HFFc6 (cell line): ENCODE data around the gene MAPK12. TPM values are rescaled to one million over a fixed set of nuclear protein-coding genes. Genes with fewer than 3 reads are reported as not detected.

Experiments
- DNase-seq: peaks from one replicate; pipeline ENCODE4 v3.0.0-alpha.2; 2018
- H3K27ac Mint-ChIP-seq: 2 replicates; pipeline ENCODE4 v1.8.0; 2020; ENCODE audit warnings: mild to moderate bottlenecking, mixed read lengths
- H3K27me3 Mint-ChIP-seq: 2 replicates; pipeline ENCODE4 v1.8.0; 2021; ENCODE audit warnings: mild to moderate bottlenecking, moderate library complexity, mixed read lengths; ENCODE audit not compliant: insufficient read depth
- H3K36me3 Mint-ChIP-seq: 2 replicates; pipeline ENCODE4 v1.8.0; 2021; ENCODE audit warnings: low read depth, mixed read lengths
- H3K4me1 Mint-ChIP-seq: 2 replicates; pipeline ENCODE4 v1.8.0; 2020; ENCODE audit warnings: low read depth, mixed read lengths
- H3K4me3 Mint-ChIP-seq: 2 replicates; pipeline ENCODE4 v1.8.0; 2020; ENCODE audit warnings: mild to moderate bottlenecking, moderate library complexity, mixed read lengths
- H3K9me3 Mint-ChIP-seq: 2 replicates; pipeline ENCODE4 v1.8.0; 2020; ENCODE audit warnings: mild to moderate bottlenecking, mixed read lengths
- total RNA-seq, 6 experiments: library from RNA; stranded (reverse); fragmentation: NEBNext Ultra II Directional; extraction: Animal tissue kit (Norgen Biotek cat#: 25700); gene quantifications; 2 replicates in 1 of 6; 3 replicates in 5 of 6; pipeline ENCODE4 v1.2.3, GENCODE V29; 2021
- TF ChIP-seq, protein P1 (sequence below): fragments of 200-600 bp; sonication (generic); IDR thresholded peaks from 2 replicates; pipeline ENCODE4 v1.5.0; 2021; ENCODE audit warnings: antibody characterized with exemption, mild to moderate bottlenecking

MAPK12 gene
- total RNA-seq, 6 experiments from 2014 or later: 31.4 to 39.5 (median 34.1) TPM

- TF ChIP-seq, protein P1, sequence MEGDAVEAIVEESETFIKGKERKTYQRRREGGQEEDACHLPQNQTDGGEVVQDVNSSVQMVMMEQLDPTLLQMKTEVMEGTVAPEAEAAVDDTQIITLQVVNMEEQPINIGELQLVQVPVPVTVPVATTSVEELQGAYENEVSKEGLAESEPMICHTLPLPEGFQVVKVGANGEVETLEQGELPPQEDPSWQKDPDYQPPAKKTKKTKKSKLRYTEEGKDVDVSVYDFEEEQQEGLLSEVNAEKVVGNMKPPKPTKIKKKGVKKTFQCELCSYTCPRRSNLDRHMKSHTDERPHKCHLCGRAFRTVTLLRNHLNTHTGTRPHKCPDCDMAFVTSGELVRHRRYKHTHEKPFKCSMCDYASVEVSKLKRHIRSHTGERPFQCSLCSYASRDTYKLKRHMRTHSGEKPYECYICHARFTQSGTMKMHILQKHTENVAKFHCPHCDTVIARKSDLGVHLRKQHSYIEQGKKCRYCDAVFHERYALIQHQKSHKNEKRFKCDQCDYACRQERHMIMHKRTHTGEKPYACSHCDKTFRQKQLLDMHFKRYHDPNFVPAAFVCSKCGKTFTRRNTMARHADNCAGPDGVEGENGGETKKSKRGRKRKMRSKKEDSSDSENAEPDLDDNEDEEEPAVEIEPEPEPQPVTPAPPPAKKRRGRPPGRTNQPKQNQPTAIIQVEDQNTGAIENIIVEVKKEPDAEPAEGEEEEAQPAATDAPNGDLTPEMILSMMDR: no peak
- peaks cover 14% of the 10 kb centered on the region for H3K27me3 Mint-ChIP-seq
- H3K4me3 Mint-ChIP-seq: no peak overlapping the region
- peaks cover 5% of the 10 kb centered on the region; the same call in 1 of the 2 replicates for H3K4me1 Mint-ChIP-seq
- H3K27ac Mint-ChIP-seq: no peak overlapping the region
- peaks cover 10% of the 10 kb centered on the region; the same call in 1 of the 2 replicates for H3K36me3 Mint-ChIP-seq
- DNase-seq: no peak
- H3K9me3 Mint-ChIP-seq: no peaks in the 10 kb centered on the region
These were observed 20.5 kb upstream of the MAPK12 start for GRCh38 chr22:50281957-50282356.

DNA sequence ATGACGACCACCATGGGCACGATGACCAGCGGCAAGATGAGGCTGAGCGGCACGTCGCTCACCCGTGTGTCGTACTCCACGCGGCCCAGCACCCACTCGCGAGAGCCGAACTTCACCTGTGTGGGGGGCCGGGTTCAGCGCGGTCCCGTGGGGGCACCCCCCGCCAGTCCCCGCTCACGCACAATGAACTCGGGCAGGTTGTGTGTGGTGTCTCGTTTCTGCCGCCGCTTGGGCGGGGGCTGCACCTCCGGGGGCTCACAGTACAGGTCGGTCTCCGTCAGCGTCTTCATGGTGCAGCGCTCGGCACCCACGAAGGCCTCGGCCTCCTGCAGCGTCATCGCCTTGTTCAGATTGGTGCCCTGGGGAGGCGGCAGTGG, 19.9 kb upstream of the MAPK12 start:
- Mint-ChIP-seq H3K9me3 (no peaks in the 10 kb centered on the region), H3K4me1 (peaks cover 5% of the 10 kb centered on the region; the same call in 1 of the 2 replicates), H3K27ac (no peak overlapping the region), H3K36me3 (peaks cover 15% of the 10 kb centered on the region; the same call in 1 of the 2 replicates), H3K27me3 (peaks cover 16% of the 10 kb centered on the region), H3K4me3 (no peak overlapping the region)
- DNase-seq: no peak
- TF ChIP-seq, protein P1: no peak

- Mint-ChIP-seq H3K4me3 (no peak overlapping the region), H3K36me3 (peaks cover 15% of the 10 kb centered on the region; the same call in 1 of the 2 replicates)
These were observed 19.4 kb upstream of the MAPK12 start for GRCh38 chr22:50280708-50281383.

GRCh38 chr22:50280022-50280707, 18.7 kb upstream of the MAPK12 start:
- peaks cover 5% of the 10 kb centered on the region; the same call in 1 of the 2 replicates for H3K4me1 Mint-ChIP-seq

More at GRCh38 chr22:50280708-50281383, 19.4 kb upstream of the MAPK12 start:
- H3K9me3 Mint-ChIP-seq: no peaks in the 10 kb centered on the region
- peaks cover 5% of the 10 kb centered on the region; the same call in 1 of the 2 replicates for H3K4me1 Mint-ChIP-seq
- TF ChIP-seq, protein P1: no peak
- DNase-seq: no peak
- no peak overlapping the region; the same call in 1 of the 2 replicates for H3K27ac Mint-ChIP-seq
- peaks cover 15% of the 10 kb centered on the region for H3K27me3 Mint-ChIP-seq

DNA sequence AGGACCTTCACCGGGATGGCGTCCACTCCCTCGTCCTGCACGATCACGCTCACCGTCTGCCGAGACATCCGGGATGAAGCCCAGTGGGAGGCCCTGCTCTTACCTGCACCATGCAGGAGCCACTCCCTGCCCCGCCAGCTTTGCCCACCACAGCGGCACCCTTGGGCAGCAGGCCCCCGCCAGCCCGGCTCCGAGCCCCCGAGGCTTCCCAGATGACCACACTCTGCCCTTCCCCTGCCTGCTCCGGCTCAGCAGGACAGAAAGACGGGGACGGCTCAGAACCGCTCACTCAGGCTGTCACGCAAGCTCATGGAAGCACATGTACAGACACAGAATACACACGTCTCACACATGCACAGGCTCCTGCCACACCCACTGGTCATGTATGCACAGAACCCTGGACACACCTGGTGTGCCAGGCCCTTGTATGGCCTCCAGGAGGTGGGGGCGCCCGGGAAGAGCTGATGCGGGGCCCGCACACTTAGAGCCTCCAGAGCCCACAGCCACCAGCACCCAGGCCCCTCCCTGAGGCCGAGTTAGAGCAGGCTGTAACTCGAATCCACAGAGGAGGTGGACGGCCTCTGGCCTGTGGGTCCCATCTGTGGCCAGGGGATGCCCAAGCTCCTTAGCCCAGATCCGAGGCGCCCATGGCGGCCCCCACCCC, 17.6 kb upstream of the MAPK12 start:
- H3K27me3 Mint-ChIP-seq: peaks cover 8% of the 10 kb centered on the region
- no peak overlapping the region; the same call in 1 of the 2 replicates for H3K4me3 Mint-ChIP-seq
- DNase-seq: no peak
- no peak overlapping the region for H3K27ac Mint-ChIP-seq
- TF ChIP-seq, protein P1: no peak
- peaks cover 13% of the 10 kb centered on the region for H3K36me3 Mint-ChIP-seq
- H3K4me1 Mint-ChIP-seq: peaks cover 7% of the 10 kb centered on the region; the same call in 1 of the 2 replicates
- H3K9me3 Mint-ChIP-seq: no peaks in the 10 kb centered on the region

More at GRCh38 chr22:50280022-50280707, 18.7 kb upstream of the MAPK12 start:
- no peaks in the 10 kb centered on the region for H3K9me3 Mint-ChIP-seq
- no peak overlapping the region for H3K27ac Mint-ChIP-seq
- peaks cover 15% of the 10 kb centered on the region; the same call in 1 of the 2 replicates for H3K36me3 Mint-ChIP-seq
- peaks cover 12% of the 10 kb centered on the region for H3K27me3 Mint-ChIP-seq
- H3K4me3 Mint-ChIP-seq: no peak overlapping the region
- TF ChIP-seq, protein P1: no peak
- DNase-seq: no peak
